T-helper 1 cell treated with Interleukin-12 subunit alpha and Interleukin-12 subunit beta and Interleukin-4 antibody, amounts not matched to agents 30 ng/mL and 1 ng/mL, for 36 hours (primary cell): ENCODE measurements around the gene CCL20. TPM values are rescaled to one million over a fixed set of nuclear protein-coding genes. Genes with fewer than 3 reads are reported as not detected.
"Not testable (repeated sequence)": the region's sequence is repeated elsewhere in the genome, so short reads cannot be mapped to it uniquely, and the experiment has no call there.

Experiments
- intact Hi-C: fragments of 100-400 bp; cut with micrococcal nuclease; formaldehyde crosslinking; loops from one replicate; pipeline ENCODE4 v1.15.1; 2024
- total RNA-seq: library from RNA; stranded (reverse); gene quantifications from 2 replicates; pipeline ENCODE4 v1.2.3, GENCODE V29; 2022

Gene CCL20
- 0.27 TPM in 1 of 2 replicates, not detected in the other for total RNA-seq

DNA sequence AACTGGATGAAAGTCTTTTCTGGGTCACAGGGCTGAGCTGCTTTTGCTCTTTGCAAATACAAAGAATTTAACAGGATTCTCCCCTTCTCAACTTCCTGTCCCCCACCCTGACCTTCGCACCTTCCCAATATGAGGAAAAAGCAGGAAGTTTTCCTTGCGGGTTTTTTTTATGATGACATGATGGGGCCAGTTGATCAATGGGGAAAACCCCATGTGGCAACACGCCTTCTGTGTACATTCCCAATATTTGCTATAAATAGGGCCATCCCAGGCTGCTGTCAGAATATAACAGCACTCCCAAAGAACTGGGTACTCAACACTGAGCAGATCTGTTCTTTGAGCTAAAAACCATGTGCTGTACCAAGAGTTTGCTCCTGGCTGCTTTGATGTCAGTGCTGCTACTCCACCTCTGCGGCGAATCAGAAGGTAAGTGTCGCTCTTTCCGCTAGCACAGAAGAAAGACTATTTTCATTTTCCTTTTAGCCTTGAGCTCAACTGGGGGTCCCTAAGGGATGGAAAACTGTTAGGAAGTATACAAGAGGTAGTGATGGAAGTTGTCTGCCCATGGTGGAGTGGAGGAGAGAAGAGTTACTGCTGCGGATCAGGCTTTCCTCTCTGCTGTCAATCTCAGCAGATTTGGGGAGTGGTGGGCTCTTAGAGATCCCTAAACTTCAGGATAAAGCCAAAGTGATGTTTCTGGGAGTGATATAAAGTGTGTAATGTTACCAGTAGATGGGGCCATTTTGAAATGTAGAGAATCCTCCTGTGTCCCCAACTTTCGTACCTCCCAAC is at the start of gene CCL20:
TSS of gene CCL20 (plus strand) at position 281 of the 792 bp plus-strand sequence. CDS start at position 351, 70 bp downstream.
- intact Hi-C loops: no loop called here

DNA sequence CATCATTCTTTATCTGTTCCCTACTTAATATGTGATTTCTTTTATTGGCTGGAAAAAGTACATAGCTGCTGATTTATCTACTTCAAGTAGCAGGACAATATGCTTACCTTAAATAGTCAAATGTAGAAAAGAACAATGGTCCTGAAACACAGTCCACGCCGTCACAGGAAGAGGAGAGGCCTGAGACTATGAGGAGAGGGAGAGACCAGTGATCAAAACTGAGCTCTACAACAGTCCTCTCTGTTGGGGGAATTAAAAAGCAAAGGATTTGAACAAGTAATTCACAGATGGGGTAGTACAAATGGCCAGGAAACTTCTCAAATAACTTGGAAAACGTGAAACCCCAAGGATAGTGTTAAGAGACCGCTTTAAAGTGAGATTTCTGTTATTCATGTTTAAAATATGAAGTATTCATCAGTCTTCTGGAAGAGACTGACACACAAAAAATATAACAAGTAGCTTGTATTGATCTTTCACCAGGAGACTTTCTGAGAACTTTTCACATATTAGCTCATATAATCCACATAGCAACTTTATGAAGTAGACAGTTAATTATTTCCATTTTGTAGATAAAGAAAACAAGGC is 47.8 kb upstream of the CCL20 start:
- intact Hi-C loops: loop anchor here (1.0 to 5.0 kb wide), 4 partner anchors 293 to 528 kb away; partner anchors contain the start of gene AGFG1

DNA sequence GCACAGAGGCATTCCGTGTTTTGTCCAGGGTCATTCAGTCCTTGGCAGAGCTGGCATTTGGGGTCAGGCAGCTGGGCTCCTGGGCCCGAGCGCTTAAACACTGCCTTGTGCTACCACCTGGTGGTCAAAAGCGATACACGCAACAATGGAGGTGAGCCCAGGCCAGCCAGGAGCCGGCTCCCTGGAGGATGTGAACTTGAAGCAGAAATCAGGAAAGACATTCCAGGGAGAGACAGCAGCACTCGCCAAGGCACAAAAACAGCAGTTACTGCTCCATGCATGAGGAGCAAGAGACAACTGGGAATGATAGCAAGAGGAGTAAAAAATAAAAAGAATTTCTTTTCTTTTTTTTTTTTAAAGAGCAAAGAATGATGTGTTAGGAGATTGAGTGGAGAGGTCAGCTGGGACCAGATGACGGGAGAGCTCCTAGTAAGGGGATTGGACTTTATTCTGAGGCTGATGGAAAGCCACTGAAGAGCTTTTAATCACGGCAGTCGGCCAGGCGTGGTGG is 47.2 kb upstream of the CCL20 start:
- intact Hi-C loops: loop anchor here (1.0 to 5.0 kb wide), 4 partner anchors 294 to 528 kb away; partner anchors contain the start of gene AGFG1

DNA sequence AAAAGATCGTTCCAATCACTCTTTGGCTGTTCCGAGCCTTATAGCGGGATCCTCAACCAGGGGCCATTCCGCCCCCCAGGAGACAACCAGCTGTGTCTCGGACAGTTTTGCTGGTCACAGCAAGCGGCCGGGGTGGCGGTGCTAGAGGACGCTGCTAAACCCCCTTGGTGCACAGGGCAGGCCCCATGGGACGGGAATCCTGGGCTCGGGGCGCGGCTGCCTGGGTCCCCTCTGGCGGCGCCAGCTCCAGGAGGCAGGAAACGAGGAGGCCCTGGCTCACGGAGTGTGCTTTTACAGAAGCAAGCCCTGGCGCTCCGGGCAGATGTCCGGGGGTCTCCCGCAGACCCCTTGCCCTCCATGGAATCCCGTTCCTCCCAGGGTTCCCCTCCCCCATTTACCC is 45.8 kb upstream of the CCL20 start:
- intact Hi-C loops: loop anchor here (2.0 to 5.0 kb wide), 3 partner anchors 295 to 406 kb away; partner anchors contain the start of gene AGFG1

- intact Hi-C loops: no loop called here
Measured at GRCh38 chr2:227772197-227772661, 41.4 kb upstream of the CCL20 start.

DNA sequence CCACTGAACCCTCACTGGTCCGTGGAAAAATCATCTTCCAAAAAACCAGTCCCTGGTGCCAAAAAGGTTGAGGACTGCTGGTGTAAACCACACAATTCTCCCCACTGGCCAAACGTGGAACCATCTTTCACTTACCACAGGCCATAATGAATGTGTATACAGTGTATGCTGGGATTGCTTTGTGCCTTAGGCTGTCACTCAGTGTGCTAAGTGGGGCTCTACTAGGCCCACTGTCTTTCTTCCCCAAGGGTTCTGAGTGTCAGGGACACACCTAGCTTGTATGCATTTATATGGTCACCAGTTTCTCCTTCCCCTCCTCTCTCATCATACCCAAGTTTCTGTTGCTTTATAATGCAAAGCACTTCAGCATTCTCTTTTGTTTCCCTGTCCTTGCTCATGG is 40.7 kb upstream of the CCL20 start:
- intact Hi-C loops: no loop called here

DNA sequence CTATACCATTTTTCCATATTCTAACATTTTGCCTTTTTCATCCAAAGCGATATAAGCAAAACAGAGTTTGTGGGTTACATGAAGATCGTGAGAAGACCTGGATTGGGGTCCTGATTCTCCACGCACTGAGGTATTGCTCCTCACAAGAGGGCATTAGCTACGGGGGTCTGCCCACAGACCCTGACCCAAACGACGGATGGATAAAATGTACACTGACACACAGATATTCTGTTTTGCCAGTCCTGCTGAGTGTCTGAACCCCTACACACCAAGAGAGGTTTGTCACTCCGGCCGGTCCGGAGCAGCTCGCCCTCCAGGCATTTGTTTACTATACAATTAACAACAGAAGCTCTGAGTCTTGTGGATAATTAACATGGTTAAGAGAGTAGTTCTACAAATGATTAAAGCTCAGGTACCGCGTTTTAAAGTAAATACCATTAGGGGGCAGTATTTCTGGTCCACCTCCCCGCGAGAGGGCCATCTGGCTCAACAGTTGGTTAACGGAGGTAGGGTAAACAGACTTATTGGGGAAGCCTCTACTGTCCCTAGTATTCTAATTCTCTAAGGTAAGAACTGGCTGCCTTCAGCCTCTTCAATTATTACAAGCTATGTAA is 39.5 kb upstream of the CCL20 start:
- intact Hi-C loops: loop anchor here (1.0 kb wide), 1 partner anchor 88 kb away; no protein-coding TSS in a partner anchor

- intact Hi-C loops: loop anchor here (1.0 kb wide), 1 partner anchor 87 kb away; no protein-coding TSS in a partner anchor
Measured at GRCh38 chr2:227774895-227775842, 38.5 kb upstream of the CCL20 start.

- intact Hi-C loops: no loop called here
Measured at GRCh38 chr2:227780981-227781615, 32.5 kb upstream of the CCL20 start.

DNA sequence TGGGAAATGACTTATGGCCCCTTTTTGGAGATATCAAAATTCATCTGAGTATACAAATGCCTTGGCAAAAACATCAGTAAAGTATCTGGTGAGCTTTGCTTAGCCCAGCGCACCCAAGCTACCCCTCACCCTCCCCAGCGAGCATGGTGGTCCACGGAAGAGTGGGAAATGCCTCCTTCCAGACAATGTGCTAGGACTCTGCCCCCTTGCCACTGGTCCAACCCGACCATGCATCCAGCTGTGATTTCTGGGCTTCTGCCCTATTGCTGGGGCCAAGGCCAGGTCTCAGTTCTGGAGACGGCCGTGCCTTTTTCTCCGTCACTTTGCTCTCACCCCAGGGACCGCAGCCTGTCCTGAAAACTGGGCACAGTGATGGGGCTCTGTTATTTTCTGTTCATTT is 31.8 kb upstream of the CCL20 start:
- intact Hi-C loops: loop anchor here (2.0 kb wide), 1 partner anchor 81 kb away; no protein-coding TSS in a partner anchor

- intact Hi-C loops: loop anchor here (1.0 to 2.0 kb wide), 2 partner anchors 80 to 458 kb away; partner anchors contain the start of gene MFF
Measured at GRCh38 chr2:227782804-227783203, 30.8 kb upstream of the CCL20 start.

DNA sequence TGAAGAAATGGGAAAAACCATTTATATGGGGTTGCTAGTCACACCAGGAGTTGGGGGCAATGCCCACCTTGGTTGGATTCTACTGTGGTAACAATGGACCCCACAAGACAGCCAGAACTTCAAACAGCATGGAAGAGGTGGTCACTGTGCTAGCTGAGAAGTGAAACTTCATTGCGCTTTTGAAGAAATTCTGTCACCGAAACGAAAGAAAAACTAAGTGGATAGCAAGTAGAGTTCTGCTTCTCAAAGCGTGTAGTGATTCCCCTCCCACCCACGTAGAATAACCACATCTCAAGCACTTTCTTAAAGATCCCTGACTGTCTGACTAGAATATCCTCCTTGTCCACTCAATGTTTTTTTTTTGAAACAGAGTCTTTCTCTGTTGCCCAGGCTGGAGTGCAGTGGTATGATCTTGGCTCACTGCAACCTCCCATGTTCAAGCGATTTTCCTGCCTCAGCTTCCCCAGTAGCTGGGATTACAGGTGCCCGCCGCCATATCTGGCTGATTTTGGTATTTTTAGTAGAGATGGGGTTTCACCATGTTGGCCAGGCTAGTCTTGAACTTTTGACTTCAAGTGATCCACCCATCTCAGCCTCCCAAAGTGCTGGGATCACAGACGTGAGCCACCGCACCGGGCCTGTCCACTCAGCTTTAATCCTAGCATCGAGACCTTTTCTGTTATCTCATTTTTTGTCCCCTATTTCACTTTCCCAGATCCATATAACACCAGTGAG is 30.1 kb upstream of the CCL20 start:
- intact Hi-C loops: loop anchor here (1.0 to 2.0 kb wide), 2 partner anchors 79 to 458 kb away; partner anchors contain the start of gene MFF

GRCh38 chr2:227785293-227785692 is 28.3 kb upstream of the CCL20 start:
- intact Hi-C loops: no loop called here

GRCh38 chr2:227788561-227789018 is 25.1 kb upstream of the CCL20 start:
- intact Hi-C loops: no loop called here

DNA sequence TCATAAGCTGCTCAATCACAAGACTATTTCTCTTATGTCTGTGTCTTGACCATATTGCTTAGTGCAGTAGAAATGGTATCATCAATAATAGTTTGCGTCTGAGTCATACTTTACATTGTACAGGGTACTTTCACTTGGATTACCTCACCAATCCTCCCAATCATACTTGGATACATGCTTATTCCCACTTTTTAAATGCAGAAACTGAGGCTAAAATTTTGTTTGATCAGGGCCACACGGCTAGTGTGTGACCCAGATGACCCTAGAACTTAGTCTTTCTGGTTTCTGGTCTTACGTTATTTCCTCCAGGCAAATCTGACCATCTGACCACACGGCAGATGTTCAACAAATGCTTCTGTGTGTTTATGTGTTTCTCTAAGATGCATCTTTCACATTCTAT is 23.8 kb upstream of the CCL20 start:
- intact Hi-C loops: no loop called here

DNA sequence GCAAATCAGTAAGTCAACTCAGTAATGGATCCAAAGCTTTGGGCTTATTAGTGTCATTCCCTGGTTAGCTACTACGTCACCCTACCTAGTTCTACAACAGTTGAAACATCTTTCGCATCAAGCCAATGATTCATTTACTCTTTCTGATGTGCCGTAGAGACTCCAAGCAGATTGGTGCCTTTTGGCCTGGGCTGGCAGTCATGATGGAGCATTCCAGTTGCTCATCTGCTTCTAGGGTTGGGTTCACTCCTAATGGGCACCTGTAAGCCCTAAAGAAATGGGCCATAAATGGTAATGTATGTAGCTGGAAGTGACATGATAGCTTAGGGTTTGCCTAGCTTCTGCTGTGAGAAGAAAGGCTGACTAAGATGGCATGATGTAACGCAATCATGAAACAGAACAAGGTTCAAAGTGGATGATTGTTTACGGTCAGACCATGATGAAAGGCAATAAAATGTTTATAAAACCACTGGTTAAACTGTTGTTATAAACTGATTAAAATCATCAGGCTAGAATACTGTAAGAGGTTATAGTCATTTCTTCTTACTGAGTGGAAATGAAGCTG is 20.4 kb upstream of the CCL20 start:
- intact Hi-C loops: no loop called here

- intact Hi-C loops: no loop called here
Measured at GRCh38 chr2:227796045-227796711, 17.5 kb upstream of the CCL20 start.

GRCh38 chr2:227796768-227797167 is 16.9 kb upstream of the CCL20 start:
- intact Hi-C loops: not testable (repeated sequence)
